ENCODE results near the gene ZBTB40. TPM values are rescaled to one million over a fixed set of nuclear protein-coding genes. Genes with fewer than 3 reads are reported as not detected.

ZBTB40 gene
- total and polyA plus RNA-seq, 9 of the 15 experiments (the other 6 are each of a cell fraction or from before 2014, with no cell fraction given) = 2.6 to 26.0 (median 18.8) TPM

- Histone ChIP-seq H2AFZ (ENCODE audit: low read depth, low read length) (no peak overlapping the region), H3K79me2 (ENCODE audit: control insufficient read depth, insufficient read depth, low read length) (peaks cover 83% of the 10 kb centered on the region), H3K4me2 (ENCODE audit: insufficient read depth, low read length) (no peak overlapping the region), H3K4me1 (replicated peaks in 1 of 2; ENCODE audit: control insufficient read depth in 2 of 2, insufficient read depth in 2 of 2, low read length in 2 of 2) (peaks cover 4 to 37% of the 10 kb centered on the region in 2 experiments; a peak in 4 of 5 replicates), H3K36me3 (ENCODE audit: control insufficient read depth, insufficient read depth, low read length) (0 out of 3 replicates have a peak, but pooled peaks cover 2% of the 10 kb centered on the region), H3K27me3 (ENCODE audit: control insufficient read depth in 2 of 2, insufficient read depth in 2 of 2, low read length in 2 of 2) (no peaks in the 10 kb centered on the region), H3K4me3 (no peak overlapping the region), H3K9me1 (ENCODE audit: control insufficient read depth, insufficient read depth, low read length) (no peaks in the 10 kb centered on the region), H3K9me3 (replicated peaks; ENCODE audit: control insufficient read depth, insufficient read depth, low read depth, low read length) (no peaks in the 10 kb centered on the region), H4K20me1 (replicated peaks; ENCODE audit: control insufficient read depth, insufficient read depth, low read length) (peaks cover 12% of the 10 kb centered on the region), H3K9ac (ENCODE audit: insufficient read depth in 1 of 2, low read depth in 2 of 2, low read length in 2 of 2) (no peak overlapping the region; a peak in 1 of 4 replicates), H3K27ac (ENCODE audit: extremely low read depth, low read depth, low read length) (no peak overlapping the region)
- intact Hi-C loops (cut with micrococcal nuclease) = no loop called here
- ChIA-PET POLR2A (no interaction called here), CTCF (ENCODE audit: low intra/inter-chr PET ratio) (no interaction called here)
- in situ Hi-C loops (cut with MboI) = no loop called here
- no peak for ATAC-seq
- TF ChIP-seq SAFB (IDR thresholded peaks at IDR 0.05; ENCODE audit: borderline replicate concordance, low read depth, low read length) = no peak
- no peak for TF ChIP-seq MBD1 (CRISPR knock-in tag; IDR thresholded peaks at IDR 0.05)
- TF ChIP-seq IRF9 (tag; IDR thresholded peaks at IDR 0.05) = no peak
- TF ChIP-seq CEBPZ (IDR thresholded peaks at IDR 0.05; ENCODE audit: borderline replicate concordance, low read depth, low read length) = no peak
- no peak for TF ChIP-seq FOXK1 (CRISPR knock-in tag; IDR thresholded peaks at IDR 0.05; ENCODE audit: borderline replicate concordance)
- no peak for TF ChIP-seq NUFIP1 (IDR thresholded peaks at IDR 0.05; ENCODE audit: partially characterized antibody)
- no peak for TF ChIP-seq ZNF280A (IDR thresholded peaks at IDR 0.05; ENCODE audit: low read depth, partially characterized antibody)
- no TSS peak for BruUV-seq (replicated peaks)
- no peak for FAIRE-seq
- DNase-seq (ENCODE audit: extremely low read depth in 1 of 4, low spot score in 3 of 4) = no peak
These were observed 6.2 kb downstream of the ZBTB40 start for GRCh38 chr1:22457836-22458235.

All from K562 (cell line).